ENCODE measurements around the gene CREB3L1.
A peak's percentile ranks its signal among the peaks of the same experiment; 100 is the strongest.

Gene CREB3L1

DNA sequence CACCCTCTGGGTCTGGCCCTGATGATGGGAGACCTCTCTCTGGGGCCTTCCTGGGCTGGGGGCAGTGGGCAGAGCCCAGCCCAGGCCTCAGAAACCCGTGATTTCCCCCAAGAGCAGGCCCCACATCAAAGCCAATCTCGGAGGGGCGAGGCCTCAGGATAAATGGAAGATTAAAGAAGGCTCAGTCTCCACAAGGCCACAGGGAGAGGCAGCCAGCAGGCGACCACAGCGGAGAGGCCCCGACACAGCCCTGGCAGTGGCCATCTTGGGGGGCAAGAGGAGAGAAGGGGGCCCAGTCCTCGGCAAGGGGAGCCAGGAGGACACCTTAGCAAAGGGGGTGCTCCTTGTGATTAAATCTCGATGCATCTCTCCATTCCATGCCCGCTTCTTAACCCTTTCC lies 12.5 kb upstream of the CREB3L1 start:
- Histone ChIP-seq H3K9me3 (ENCODE audit: control insufficient read depth, insufficient read depth, low read depth, low read length) (no peaks in the 10 kb centered on the region), H3K27ac (ENCODE audit: low read depth, low read length) (no peak overlapping the region), H3K4me1 (ENCODE audit: control insufficient read depth, insufficient read depth, low read length) (no peaks in the 10 kb centered on the region; the same call in 1 of the 2 replicates), H3K36me3 (ENCODE audit: control insufficient read depth, insufficient read depth, low read length) (no peaks in the 10 kb centered on the region), H3K27me3 (ENCODE audit: control insufficient read depth, insufficient read depth, low read length) (no peaks in the 10 kb centered on the region), H3K9ac (ENCODE audit: low read length) (no peak overlapping the region), H3K4me3 (ENCODE audit: low read depth, low read length) (no peak overlapping the region)

DNA sequence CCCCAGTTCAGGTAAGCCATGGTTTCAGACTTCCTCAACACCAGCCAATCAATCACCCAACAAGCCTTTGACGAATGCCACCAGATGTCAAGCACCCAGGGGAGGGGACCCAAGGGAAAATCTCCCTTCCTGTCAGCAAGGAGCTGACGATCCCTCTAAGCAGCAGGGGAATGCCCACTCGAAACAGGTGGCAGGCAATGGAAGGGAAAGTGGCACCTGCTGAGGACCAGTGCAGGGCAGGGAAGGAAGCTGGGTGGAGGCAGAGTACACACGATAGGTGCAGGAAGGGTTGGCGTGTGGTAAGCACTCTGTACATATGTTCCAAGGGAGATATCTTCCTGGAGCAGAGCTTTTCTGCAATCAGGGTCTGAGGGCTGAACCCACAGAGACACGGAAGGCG lies 11.7 kb upstream of the CREB3L1 start:
- no peaks in the 10 kb centered on the region; the same call in 1 of the 2 replicates for H3K4me1 ChIP-seq (ENCODE audit: control insufficient read depth, insufficient read depth, low read length)
- H3K27me3 ChIP-seq (ENCODE audit: control insufficient read depth, insufficient read depth, low read length): no peaks in the 10 kb centered on the region
- H3K27ac ChIP-seq (ENCODE audit: low read depth, low read length): no peak overlapping the region
- no peaks in the 10 kb centered on the region for H3K9me3 ChIP-seq (ENCODE audit: control insufficient read depth, insufficient read depth, low read depth, low read length)
- no peak overlapping the region for H3K9ac ChIP-seq (ENCODE audit: low read length)
- no peak overlapping the region for H3K4me3 ChIP-seq (ENCODE audit: low read depth, low read length)
- no peaks in the 10 kb centered on the region for H3K36me3 ChIP-seq (ENCODE audit: control insufficient read depth, insufficient read depth, low read length)

DNA sequence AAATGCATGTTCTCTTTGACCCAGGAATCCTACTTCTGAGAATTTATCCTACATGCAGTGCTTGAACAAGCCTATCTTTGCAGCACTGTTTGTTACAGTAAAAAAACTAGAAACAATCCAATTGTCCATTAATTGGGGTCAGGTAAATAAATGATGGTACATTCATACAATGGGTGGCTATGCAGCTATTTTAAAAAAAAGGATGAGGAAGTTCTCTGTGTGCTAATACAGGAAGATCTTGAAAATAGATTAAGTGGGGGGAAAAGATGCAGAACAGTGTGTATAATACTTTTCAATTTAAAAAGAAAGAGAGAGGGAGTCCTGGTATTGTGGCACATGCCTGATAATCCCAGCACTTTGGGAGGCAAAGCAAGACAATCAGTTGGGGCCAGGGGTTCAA lies 9.5 kb upstream of the CREB3L1 start:
- Histone ChIP-seq H3K9ac (ENCODE audit: low read length) (no peak overlapping the region), H3K4me3 (ENCODE audit: low read depth, low read length) (no peak overlapping the region), H3K27ac (ENCODE audit: low read depth, low read length) (no peak overlapping the region), H3K9me3 (ENCODE audit: control insufficient read depth, insufficient read depth, low read depth, low read length) (no peaks in the 10 kb centered on the region), H3K27me3 (ENCODE audit: control insufficient read depth, insufficient read depth, low read length) (no peaks in the 10 kb centered on the region), H3K4me1 (ENCODE audit: control insufficient read depth, insufficient read depth, low read length) (peaks cover 13% of the 10 kb centered on the region), H3K36me3 (ENCODE audit: control insufficient read depth, insufficient read depth, low read length) (no peaks in the 10 kb centered on the region)

DNA sequence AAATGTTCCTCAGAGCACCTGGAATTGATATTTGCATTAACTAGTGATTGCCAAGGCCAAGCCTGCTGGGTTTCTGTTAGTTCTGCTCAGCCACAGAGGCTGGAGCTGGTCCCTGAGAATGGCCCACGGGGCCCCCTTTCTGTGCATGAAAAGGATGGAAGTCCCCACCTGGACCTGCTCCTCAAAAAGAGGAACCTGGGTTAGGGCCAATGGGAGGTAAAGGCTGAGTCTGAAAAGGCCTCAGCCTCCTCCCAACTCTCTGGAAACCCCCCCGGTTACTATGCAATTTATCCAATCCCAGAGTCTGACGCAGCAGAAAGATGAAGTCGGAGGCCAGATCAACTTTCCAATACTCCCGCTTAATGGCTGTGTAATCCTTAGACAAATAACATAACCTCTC lies 6.8 kb upstream of the CREB3L1 start:
- no peak overlapping the region for H3K9ac ChIP-seq (ENCODE audit: low read length)
- H3K4me3 ChIP-seq (ENCODE audit: low read depth, low read length): no peak overlapping the region
- H3K27ac ChIP-seq (ENCODE audit: low read depth, low read length): no peak overlapping the region
- no peaks in the 10 kb centered on the region for H3K27me3 ChIP-seq (ENCODE audit: control insufficient read depth, insufficient read depth, low read length)
- no peaks in the 10 kb centered on the region for H3K36me3 ChIP-seq (ENCODE audit: control insufficient read depth, insufficient read depth, low read length)
- H3K4me1 ChIP-seq (ENCODE audit: control insufficient read depth, insufficient read depth, low read length): peaks cover 22% of the 10 kb centered on the region
- H3K9me3 ChIP-seq (ENCODE audit: control insufficient read depth, insufficient read depth, low read depth, low read length): no peaks in the 10 kb centered on the region

DNA sequence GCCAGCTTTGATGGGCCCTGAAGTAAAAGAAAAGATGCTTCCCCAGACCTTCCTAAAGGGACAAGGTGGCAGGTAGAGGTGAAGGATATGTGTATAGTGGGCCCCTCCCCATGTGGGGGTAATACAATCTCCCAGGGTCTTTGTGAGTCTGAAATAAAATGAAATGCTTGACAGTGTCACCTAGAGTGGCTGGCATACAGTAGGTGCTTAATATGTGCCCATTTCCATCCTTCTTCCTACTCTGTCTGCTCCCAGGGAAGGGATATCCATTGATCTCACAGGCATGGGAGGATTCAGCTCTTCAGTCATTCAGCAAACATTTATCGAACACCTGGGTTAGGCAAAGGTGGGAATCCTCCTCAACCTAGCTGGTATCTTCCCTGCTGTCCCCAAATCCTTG lies 6.1 kb upstream of the CREB3L1 start:
- H3K9ac ChIP-seq (ENCODE audit: low read length): no peak overlapping the region
- no peaks in the 10 kb centered on the region for H3K27me3 ChIP-seq (ENCODE audit: control insufficient read depth, insufficient read depth, low read length)

DNA sequence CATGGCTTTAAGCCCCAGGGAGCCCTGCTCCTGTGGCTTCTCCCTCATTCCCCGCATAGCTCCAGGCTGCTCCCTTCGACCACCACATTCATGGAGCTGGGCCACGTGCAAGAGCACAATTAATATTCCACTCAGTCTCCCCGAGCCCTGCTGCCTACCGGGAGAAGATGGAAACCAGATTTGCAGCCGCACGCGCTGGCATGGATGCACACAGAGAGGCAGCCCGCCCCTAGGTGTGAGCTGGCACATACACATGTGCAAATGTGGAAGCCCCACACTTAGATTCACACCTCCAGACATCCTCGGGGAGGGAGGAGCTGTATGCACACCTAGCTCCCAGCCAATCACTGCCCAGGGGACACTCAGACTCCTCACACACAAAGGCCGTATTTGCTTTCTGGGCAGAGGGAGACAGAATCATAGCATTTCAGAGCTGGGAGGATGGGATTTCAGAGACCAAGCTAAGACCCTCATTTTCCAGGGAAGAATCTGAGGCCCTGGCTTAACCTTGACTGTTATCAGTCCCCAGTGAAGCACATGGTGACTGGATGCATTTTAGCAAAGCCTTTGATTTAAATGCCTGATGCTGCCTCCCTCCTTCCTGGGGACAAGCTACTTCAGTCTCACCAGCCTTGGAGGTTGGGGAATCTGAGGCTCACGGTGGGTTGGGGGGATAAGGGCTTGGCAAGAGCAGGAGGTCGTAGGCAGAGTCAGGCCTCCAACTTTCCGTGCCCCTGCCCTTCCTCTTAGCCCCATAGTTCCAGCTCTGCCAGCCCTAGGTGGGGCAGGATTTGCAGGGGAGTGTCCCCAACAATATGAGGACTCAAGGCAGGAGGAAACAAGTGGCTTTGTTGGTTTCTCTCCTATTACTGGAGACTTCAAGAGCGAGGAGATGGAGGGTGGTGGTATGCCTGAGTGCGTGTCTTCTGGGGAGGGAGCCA lies 5.3 kb upstream of the CREB3L1 start:
- Histone ChIP-seq H3K9ac (ENCODE audit: low read length) (no peak overlapping the region), H3K27ac (ENCODE audit: low read depth, low read length) (no peak overlapping the region), H3K4me3 (ENCODE audit: low read depth, low read length) (no peak overlapping the region), H3K9me3 (ENCODE audit: control insufficient read depth, insufficient read depth, low read depth, low read length) (no peaks in the 10 kb centered on the region), H3K36me3 (ENCODE audit: control insufficient read depth, insufficient read depth, low read length) (no peaks in the 10 kb centered on the region), H3K27me3 (ENCODE audit: control insufficient read depth, insufficient read depth, low read length) (no peaks in the 10 kb centered on the region), H3K4me1 (ENCODE audit: control insufficient read depth, insufficient read depth, low read length) (peaks cover 29% of the 10 kb centered on the region)

More for the DNA sequence above, 6.1 kb upstream of the CREB3L1 start:
- H3K9me3 ChIP-seq (ENCODE audit: control insufficient read depth, insufficient read depth, low read depth, low read length): no peaks in the 10 kb centered on the region
- H3K4me3 ChIP-seq (ENCODE audit: low read depth, low read length): no peak overlapping the region
- H3K27ac ChIP-seq (ENCODE audit: low read depth, low read length): no peak overlapping the region
- H3K4me1 ChIP-seq (ENCODE audit: control insufficient read depth, insufficient read depth, low read length): peaks cover 25% of the 10 kb centered on the region
- H3K36me3 ChIP-seq (ENCODE audit: control insufficient read depth, insufficient read depth, low read length): no peaks in the 10 kb centered on the region

DNA sequence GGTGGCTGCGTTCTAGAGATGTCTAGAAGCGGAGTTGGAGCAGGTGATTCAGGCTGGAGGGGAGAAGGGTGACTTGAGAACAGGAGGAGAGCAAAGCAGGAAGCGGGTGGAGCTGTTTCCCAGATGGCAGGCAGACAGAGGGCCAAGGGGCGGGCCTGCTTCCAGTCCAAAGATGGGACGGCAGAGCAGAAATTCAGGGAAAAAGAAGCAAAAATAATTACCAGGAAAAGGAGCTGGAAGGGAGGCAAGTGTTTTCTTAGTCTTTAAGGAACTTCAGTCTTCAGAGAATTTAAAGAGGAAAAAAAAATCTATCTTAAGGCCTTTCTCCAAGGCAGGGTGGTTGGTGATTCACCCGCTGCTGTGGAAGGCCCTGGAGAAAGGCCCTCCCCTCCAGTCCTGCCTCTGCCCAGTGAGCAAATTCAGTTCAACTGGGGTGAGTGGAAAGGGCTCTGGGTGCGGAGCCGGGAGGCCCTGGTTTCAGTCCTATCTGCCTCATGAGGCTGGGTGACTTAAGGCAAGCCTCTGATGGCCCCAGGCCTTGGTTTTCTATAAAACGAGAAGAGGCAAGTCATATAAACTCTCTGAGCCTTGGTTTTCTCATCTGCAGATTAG lies 4.5 kb upstream of the CREB3L1 start:
- no peaks in the 10 kb centered on the region for H3K9me3 ChIP-seq (ENCODE audit: control insufficient read depth, insufficient read depth, low read depth, low read length)
- H3K27ac ChIP-seq (ENCODE audit: low read depth, low read length): no peak overlapping the region
- no peak overlapping the region for H3K4me3 ChIP-seq (ENCODE audit: low read depth, low read length)
- peaks cover 29% of the 10 kb centered on the region for H3K4me1 ChIP-seq (ENCODE audit: control insufficient read depth, insufficient read depth, low read length)
- H3K27me3 ChIP-seq (ENCODE audit: control insufficient read depth, insufficient read depth, low read length): no peaks in the 10 kb centered on the region
- H3K9ac ChIP-seq (ENCODE audit: low read length): no peak overlapping the region
- H3K36me3 ChIP-seq (ENCODE audit: control insufficient read depth, insufficient read depth, low read length): no peaks in the 10 kb centered on the region

DNA sequence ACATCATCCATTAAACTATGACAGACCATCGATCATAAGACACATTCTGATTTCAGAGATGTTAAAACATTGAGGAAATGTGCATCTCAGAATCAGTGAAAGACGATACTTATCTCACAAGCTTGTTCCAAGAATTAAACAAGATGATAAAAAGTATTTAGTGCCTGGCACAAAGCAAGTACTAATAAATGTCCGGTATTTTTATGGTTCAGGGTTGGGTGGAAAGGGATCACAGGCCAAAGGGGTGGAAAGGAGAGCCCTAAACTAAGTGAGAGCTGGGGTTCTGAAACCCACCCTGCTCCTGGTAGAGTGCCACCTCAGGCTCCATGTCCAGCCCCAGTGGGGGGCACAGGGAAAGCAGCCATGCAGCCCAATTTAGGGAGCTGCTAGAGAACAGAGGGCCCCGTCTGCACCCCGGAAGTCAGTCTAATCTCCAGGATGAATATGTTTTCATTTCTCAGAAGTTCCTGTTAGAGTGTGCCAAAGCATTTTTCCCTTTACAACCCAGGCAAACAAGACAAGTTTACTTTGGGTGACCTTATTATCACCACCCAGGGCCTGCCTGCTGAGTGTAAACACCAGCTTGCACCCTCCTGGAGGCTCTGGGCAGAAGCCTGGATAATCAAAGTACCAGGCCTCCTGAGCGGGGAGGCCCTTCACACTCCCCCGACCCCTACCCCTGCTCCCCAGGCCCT lies 3.8 kb upstream of the CREB3L1 start:
- H3K4me1 ChIP-seq (ENCODE audit: control insufficient read depth, insufficient read depth, low read length): peaks cover 31% of the 10 kb centered on the region
- H3K4me3 ChIP-seq (ENCODE audit: low read depth, low read length): no peak overlapping the region
- no peak overlapping the region for H3K27ac ChIP-seq (ENCODE audit: low read depth, low read length)
- H3K9ac ChIP-seq (ENCODE audit: low read length): no peak overlapping the region
- no peaks in the 10 kb centered on the region for H3K27me3 ChIP-seq (ENCODE audit: control insufficient read depth, insufficient read depth, low read length)
- no peaks in the 10 kb centered on the region for H3K9me3 ChIP-seq (ENCODE audit: control insufficient read depth, insufficient read depth, low read depth, low read length)
- H3K36me3 ChIP-seq (ENCODE audit: control insufficient read depth, insufficient read depth, low read length): no peaks in the 10 kb centered on the region

DNA sequence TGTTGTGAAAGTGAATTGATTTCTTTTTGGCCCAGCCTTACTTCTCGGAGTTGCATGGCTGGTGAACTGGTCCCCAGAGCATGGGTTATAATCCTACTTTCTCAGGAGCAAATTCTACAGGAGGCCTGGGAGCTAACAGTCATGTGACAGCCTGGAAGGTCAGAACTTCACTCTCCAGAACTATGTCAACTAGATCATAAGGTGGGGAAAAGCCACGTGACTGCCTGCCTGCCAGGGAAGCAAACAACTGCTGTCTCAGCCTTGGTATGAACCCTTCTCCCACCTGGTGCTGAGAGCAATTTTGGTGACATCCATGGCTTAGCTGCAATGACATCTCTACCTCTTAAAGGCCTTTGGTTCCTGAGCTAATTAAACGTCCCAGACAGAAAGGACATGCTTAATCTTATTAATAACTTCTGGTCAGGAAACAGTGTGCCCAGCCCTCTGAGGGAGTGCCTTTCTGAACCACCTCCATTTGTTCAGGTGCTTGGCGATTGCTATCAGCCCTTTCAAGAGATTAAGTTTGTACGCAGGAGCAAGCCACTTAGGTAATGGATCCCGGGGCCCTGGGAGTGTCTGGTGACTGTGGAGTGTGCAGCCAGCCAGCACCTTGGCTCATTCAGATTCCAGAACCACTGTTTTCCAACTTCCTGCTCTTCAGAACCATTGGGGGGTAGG lies 1.4 kb upstream of the CREB3L1 start:
- no peak overlapping the region for H3K9ac ChIP-seq (ENCODE audit: low read length)
- H3K4me1 ChIP-seq (ENCODE audit: control insufficient read depth, insufficient read depth, low read length): peaks cover 52% of the 10 kb centered on the region
- no peaks in the 10 kb centered on the region for H3K36me3 ChIP-seq (ENCODE audit: control insufficient read depth, insufficient read depth, low read length)
- no peaks in the 10 kb centered on the region for H3K27me3 ChIP-seq (ENCODE audit: control insufficient read depth, insufficient read depth, low read length)
- H3K27ac ChIP-seq (ENCODE audit: low read depth, low read length): no peak overlapping the region
- no peaks in the 10 kb centered on the region for H3K9me3 ChIP-seq (ENCODE audit: control insufficient read depth, insufficient read depth, low read depth, low read length)
- H3K4me3 ChIP-seq (ENCODE audit: low read depth, low read length): no peak overlapping the region

DNA sequence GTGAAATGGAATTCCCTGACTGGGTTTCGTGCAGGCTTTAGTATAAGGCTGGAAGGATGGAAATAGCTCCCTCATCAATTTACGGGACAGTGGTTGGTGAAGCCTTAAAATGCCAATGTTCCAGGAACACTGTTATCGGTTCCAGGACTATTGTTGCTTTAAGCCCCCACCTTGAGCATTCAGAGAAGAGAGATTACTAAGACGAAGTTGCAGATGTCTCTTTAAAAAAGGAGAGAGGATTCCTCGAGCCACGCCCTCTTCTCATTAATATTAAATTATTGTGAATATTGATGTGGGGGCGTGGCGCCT lies 195 bp upstream of the CREB3L1 start:
- Histone ChIP-seq H3K4me1 (ENCODE audit: control insufficient read depth, insufficient read depth, low read length) (peaks cover 55% of the 10 kb centered on the region), H3K4me3 (ENCODE audit: low read depth, low read length) (peak overlapping the region; percentile 72), H3K9ac (ENCODE audit: low read length) (no peak overlapping the region), H3K27ac (ENCODE audit: low read depth, low read length) (no peak overlapping the region), H3K27me3 (ENCODE audit: control insufficient read depth, insufficient read depth, low read length) (no peaks in the 10 kb centered on the region), H3K36me3 (ENCODE audit: control insufficient read depth, insufficient read depth, low read length) (no peaks in the 10 kb centered on the region), H3K9me3 (ENCODE audit: control insufficient read depth, insufficient read depth, low read depth, low read length) (no peaks in the 10 kb centered on the region)

All from HUES6 (cell line).